ENCODE data around the gene STK32B. TPM values are rescaled to one million over a fixed set of nuclear protein-coding genes. Genes with fewer than 3 reads are reported as not detected.

Gene STK32B
- polyA plus RNA-seq, 2 of the 4 experiments (the other 2 are of a cell fraction): 7.6 to 12.1 TPM

GRCh38 chr4:5462254-5462835 is 411.1 kb downstream of the STK32B start:
- H3K27ac ChIP-seq: no peak overlapping the region
- ChIA-PET CTCF (interaction anchor here (1.3 kb wide), 1 partner anchor 412 kb away, joined by 3 read pairs; no protein-coding TSS in a partner anchor), POLR2A (no interaction called here)
- no peaks in the 10 kb centered on the region for H3K4me1 ChIP-seq
- H3K9me3 ChIP-seq: no peaks in the 10 kb centered on the region
- 89% methylated on average over 3 of the region's 7 CpGs for WGBS (ENCODE audit: missing lambda C conversion rate)
- DNase-seq (ENCODE audit: low read depth in 1 of 2, low spot score in 1 of 2) (no peak), ATAC-seq (no peak), FAIRE-seq (no peak)
- H3K4me2 ChIP-seq: no peak overlapping the region
- no peak for TF ChIP-seq ELK1 (IDR thresholded peaks at IDR 0.05; ENCODE audit: low read depth, low read length)
- TF ChIP-seq BHLHE40 (IDR thresholded peaks at IDR 0.05; ENCODE audit: low read depth, low read length): no peak
- no peak for TF ChIP-seq SMC3 (IDR thresholded peaks at IDR 0.05)
- TF ChIP-seq CBX2 (IDR thresholded peaks at IDR 0.05; ENCODE audit: borderline replicate concordance, low read depth): no peak
- H3K4me3 ChIP-seq: no peak overlapping the region

DNA sequence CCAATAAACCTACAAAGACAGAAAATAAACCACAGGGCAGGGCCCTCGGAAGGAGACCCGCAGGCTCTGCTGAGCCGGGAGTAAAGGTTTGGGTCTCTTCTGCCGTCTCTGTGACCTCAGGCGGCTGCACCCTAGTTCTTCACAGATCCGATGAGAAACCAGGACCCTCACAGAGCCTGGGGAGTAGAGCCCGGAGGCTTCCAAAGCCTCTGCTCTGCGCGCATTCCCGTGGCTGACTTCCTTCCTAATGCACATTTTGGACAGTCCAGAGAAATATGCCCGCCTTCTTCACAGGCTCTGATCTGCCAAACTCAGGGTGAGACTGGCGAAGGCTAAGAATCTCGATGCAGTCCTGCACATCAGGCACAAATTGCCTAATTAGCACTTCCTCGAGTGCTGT is 411.6 kb downstream of the STK32B start:
- Histone ChIP-seq H3K4me2 (no peak overlapping the region), H3K9me3 (no peaks in the 10 kb centered on the region), H3K4me3 (no peak overlapping the region), H3K4me1 (no peaks in the 10 kb centered on the region), H3K27ac (no peak overlapping the region)
- TF ChIP-seq MAZ (IDR thresholded peaks at IDR 0.05; ENCODE audit: borderline replicate concordance, low read depth, low read length) (no peak), POLR2AphosphoS2 (conservative IDR thresholded peaks at IDR 0.05; ENCODE audit: low read length) (no peak), HOXB5 (CRISPR knock-in tag; IDR thresholded peaks at IDR 0.05) (no peak), CBX8 (IDR thresholded peaks at IDR 0.05) (no peak), ZFP36 (IDR thresholded peaks at IDR 0.05; ENCODE audit: borderline replicate concordance, partially characterized antibody) (no peak), BHLHE40 (IDR thresholded peaks at IDR 0.05; ENCODE audit: low read depth, low read length) (no peak), MAFK (IDR thresholded peaks at IDR 0.05; ENCODE audit: partially characterized antibody) (no peak), PHF8 (IDR thresholded peaks at IDR 0.05; ENCODE audit: borderline replicate concordance, low read depth) (no peak), EHMT2 (IDR thresholded peaks at IDR 0.05; ENCODE audit: low read depth) (no peak), JUN (IDR thresholded peaks at IDR 0.05) (no peak), TP53 (CRISPR knock-in tag; IDR thresholded peaks at IDR 0.05) (no peak), ESRRA (IDR thresholded peaks at IDR 0.05; ENCODE audit: borderline replicate concordance, low read length) (no peak), USF2 (IDR thresholded peaks at IDR 0.05) (no peak), ZSCAN20 (CRISPR knock-in tag; IDR thresholded peaks at IDR 0.05) (no peak), NPAS2 (CRISPR knock-in tag; IDR thresholded peaks at IDR 0.05; ENCODE audit: borderline replicate concordance) (no peak)
- TF ChIP-seq, protein P1, sequence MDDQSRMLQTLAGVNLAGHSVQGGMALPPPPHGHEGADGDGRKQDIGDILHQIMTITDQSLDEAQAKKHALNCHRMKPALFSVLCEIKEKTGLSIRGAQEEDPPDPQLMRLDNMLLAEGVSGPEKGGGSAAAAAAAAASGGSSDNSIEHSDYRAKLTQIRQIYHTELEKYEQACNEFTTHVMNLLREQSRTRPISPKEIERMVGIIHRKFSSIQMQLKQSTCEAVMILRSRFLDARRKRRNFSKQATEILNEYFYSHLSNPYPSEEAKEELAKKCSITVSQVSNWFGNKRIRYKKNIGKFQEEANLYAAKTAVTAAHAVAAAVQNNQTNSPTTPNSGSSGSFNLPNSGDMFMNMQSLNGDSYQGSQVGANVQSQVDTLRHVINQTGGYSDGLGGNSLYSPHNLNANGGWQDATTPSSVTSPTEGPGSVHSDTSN (IDR thresholded peaks at IDR 0.05): no peak
- TF ChIP-seq, protein P2, sequence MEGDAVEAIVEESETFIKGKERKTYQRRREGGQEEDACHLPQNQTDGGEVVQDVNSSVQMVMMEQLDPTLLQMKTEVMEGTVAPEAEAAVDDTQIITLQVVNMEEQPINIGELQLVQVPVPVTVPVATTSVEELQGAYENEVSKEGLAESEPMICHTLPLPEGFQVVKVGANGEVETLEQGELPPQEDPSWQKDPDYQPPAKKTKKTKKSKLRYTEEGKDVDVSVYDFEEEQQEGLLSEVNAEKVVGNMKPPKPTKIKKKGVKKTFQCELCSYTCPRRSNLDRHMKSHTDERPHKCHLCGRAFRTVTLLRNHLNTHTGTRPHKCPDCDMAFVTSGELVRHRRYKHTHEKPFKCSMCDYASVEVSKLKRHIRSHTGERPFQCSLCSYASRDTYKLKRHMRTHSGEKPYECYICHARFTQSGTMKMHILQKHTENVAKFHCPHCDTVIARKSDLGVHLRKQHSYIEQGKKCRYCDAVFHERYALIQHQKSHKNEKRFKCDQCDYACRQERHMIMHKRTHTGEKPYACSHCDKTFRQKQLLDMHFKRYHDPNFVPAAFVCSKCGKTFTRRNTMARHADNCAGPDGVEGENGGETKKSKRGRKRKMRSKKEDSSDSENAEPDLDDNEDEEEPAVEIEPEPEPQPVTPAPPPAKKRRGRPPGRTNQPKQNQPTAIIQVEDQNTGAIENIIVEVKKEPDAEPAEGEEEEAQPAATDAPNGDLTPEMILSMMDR (IDR thresholded peaks at IDR 0.05): no peak
- 80% methylated on average over 12 of the region's 14 CpGs for WGBS (ENCODE audit: missing lambda C conversion rate)
- ChIA-PET POLR2A (no interaction called here), CTCF (interaction anchor here (1.3 kb wide), 1 partner anchor 413 kb away, joined by 3 read pairs; no protein-coding TSS in a partner anchor)
- ATAC-seq (no peak), FAIRE-seq (no peak), DNase-seq (ENCODE audit: low read depth in 1 of 2, low spot score in 1 of 2) (no peak)

All from A549 (cell line).